T-cell (primary cell): Measurements from ENCODE around the gene FAT4. TPM values are rescaled to one million over a fixed set of nuclear protein-coding genes. Genes with fewer than 3 reads are reported as not detected.

Source experiments
- ATAC-seq, 4 experiments: fragments of 200-7000 bp in 3 of 4; fragments of 150-1000 bp in 1 of 4; cut with Tn5 transposase; replicated peaks in 1 of 4; 1 replicate in 3 of 4; 2 replicates in 1 of 4; pipeline ENCODE4 v1.10.0; 2021; ENCODE audit warnings: moderate library complexity in 3 of 4, mild to moderate bottlenecking in 2 of 4, moderate number of reproducible peaks in 1 of 4
- CTCF ChIA-PET, 2 donors: fragments of 300-600 bp; sonication (Branson Sonifier 250); formaldehyde crosslinking; loops; one replicate each; lab custom pipeline; 2022; ENCODE audit warnings: antibody characterized with exemption in 2 of 2; lab: Charles Lee
- POLR2A ChIA-PET, 2 donors: fragments of 300-600 bp; sonication (Branson Sonifier 250); formaldehyde crosslinking; loops; one replicate each; lab custom pipeline; 2022; ENCODE audit warnings: antibody characterized with exemption in 2 of 2; lab: Charles Lee
- DNase-seq, 35 experiments: peaks; one replicate each; pipeline versions ENCODE4 v3.0.0 to v3.0.0-alpha.2; 2013 to 2023
- H3K27ac ChIP-seq: one replicate; pipeline ENCODE4 v1.5.1; 2013; ENCODE audit warnings: low read length
- H3K27me3 ChIP-seq, 2 experiments: replicated peaks in 1 of 2; 1 replicate in 1 of 2; 2 replicates in 1 of 2; pipeline versions ENCODE4 v1.6.1 to v1.7.0; 2013; ENCODE audit warnings: low read length in 1 of 2, mixed read lengths in 1 of 2; ENCODE audit not compliant: control insufficient read depth in 2 of 2, insufficient read depth in 2 of 2; ENCODE audit errors: extremely low read depth in 1 of 2
- H3K36me3 ChIP-seq, 2 donors: 1 replicate in 1 of 2; 2 replicates in 1 of 2; pipeline versions ENCODE4 v1.6.1 to v1.7.0; 2013; ENCODE audit warnings: low read length in 1 of 2; ENCODE audit not compliant: control insufficient read depth in 2 of 2, insufficient read depth in 1 of 2; ENCODE audit errors: extremely low read depth in 1 of 2
- H3K4me1 ChIP-seq, 2 experiments: 1 replicate in 1 of 2; 2 replicates in 1 of 2; pipeline versions ENCODE4 v1.6.1 to v1.7.0; 2013; ENCODE audit warnings: low read length in 2 of 2, mixed read lengths in 1 of 2; ENCODE audit not compliant: insufficient read depth in 2 of 2, control insufficient read depth in 1 of 2; ENCODE audit errors: extremely low read depth in 1 of 2
- H3K4me3 ChIP-seq, 2 donors: 1 replicate in 1 of 2; 2 replicates in 1 of 2; pipeline versions ENCODE4 v1.5.1 to v1.7.0; 2013; ENCODE audit warnings: mild to moderate bottlenecking in 2 of 2, low read length in 1 of 2, moderate library complexity in 1 of 2; ENCODE audit not compliant: control insufficient read depth in 1 of 2; ENCODE audit errors: extremely low read depth in 1 of 2
- H3K9me3 ChIP-seq: 2 replicates; pipeline ENCODE4 v1.7.0; 2013
- H3K27ac Mint-ChIP-seq, 2 donors: one replicate each; pipeline ENCODE4 v1.8.0; 2020 to 2021; ENCODE audit warnings: mild to moderate bottlenecking in 2 of 2, mixed read lengths in 2 of 2
- H3K27me3 Mint-ChIP-seq, 2 donors: one replicate each; pipeline ENCODE4 v1.8.0; 2021 to 2022; ENCODE audit warnings: mixed read lengths in 2 of 2
- H3K36me3 Mint-ChIP-seq: one replicate; pipeline ENCODE4 v1.8.0; 2021; ENCODE audit warnings: mixed read lengths
- H3K4me1 Mint-ChIP-seq, 3 donors: one replicate each; pipeline ENCODE4 v1.8.0; 2020 to 2022; ENCODE audit warnings: mixed read lengths in 3 of 3, mild to moderate bottlenecking in 1 of 3
- H3K4me3 Mint-ChIP-seq, 3 donors: one replicate each; pipeline ENCODE4 v1.8.0; 2020 to 2022; ENCODE audit warnings: mild to moderate bottlenecking in 3 of 3, mixed read lengths in 3 of 3, moderate library complexity in 3 of 3
- H3K9me3 Mint-ChIP-seq, 3 donors: one replicate each; pipeline ENCODE4 v1.8.0; 2020 to 2022; ENCODE audit warnings: mixed read lengths in 3 of 3
- WGBS: methylation state at CpG from one replicate; pipeline ENCODE4 v1.1.5; 2013; ENCODE audit warnings: missing lambda C conversion rate; ENCODE audit not compliant: insufficient coverage; 5-methylcytosine and 5-hydroxymethylcytosine counted together
- total RNA-seq, 35 experiments: library from RNA in 6 of 35; stranded (reverse) in 6 of 35; fragments of 120-200 nt in 1 of 35; gene quantifications; one replicate each; pipeline versions ENCODE4 v1.2.1 to v1.2.4 and lab custom pipeline; 2013 to 2026

FAT4 gene
- total RNA-seq, 5 donors from 2014 or later (not counting 1 experiment from before 2014, with no cell fraction given), result 0.02 to 0.19 (median 0.06) TPM

- ATAC-seq (no peak), DNase-seq (no peak)
- no peaks in the 10 kb centered on the region for H3K27me3 ChIP-seq
- no peak overlapping the region for H3K4me3 Mint-ChIP-seq
- no CpG with 5 or more reads among the region's 4 CpGs for WGBS
- no peaks in the 10 kb centered on the region for H3K27me3 Mint-ChIP-seq
- no peak overlapping the region for H3K4me3 ChIP-seq
- H3K36me3 ChIP-seq, result no peaks in the 10 kb centered on the region
- ChIA-PET CTCF (no interaction called here), POLR2A (interaction anchor here in 1 of 2 donors (0.7 kb wide), 1 partner anchor 23 kb away, joined by 3 read pairs; no protein-coding TSS in a partner anchor)
- H3K27ac Mint-ChIP-seq, result no peak overlapping the region
- H3K9me3 ChIP-seq, result no peaks in the 10 kb centered on the region
- no peaks in the 10 kb centered on the region for H3K36me3 Mint-ChIP-seq
- H3K9me3 Mint-ChIP-seq, result no peaks in the 10 kb centered on the region
- H3K4me1 Mint-ChIP-seq, result no peaks in the 10 kb centered on the region
- H3K4me1 ChIP-seq, result no peaks in the 10 kb centered on the region
- no peak overlapping the region for H3K27ac ChIP-seq
Measured at GRCh38 chr4:125350470-125351135, 35.8 kb downstream of the FAT4 start.

GRCh38 chr4:125352521-125352920, 37.8 kb downstream of the FAT4 start:
- Histone ChIP-seq H3K27me3 (no peaks in the 10 kb centered on the region), H3K4me1 (no peaks in the 10 kb centered on the region), H3K4me3 (no peak overlapping the region), H3K36me3 (no peaks in the 10 kb centered on the region), H3K27ac (no peak overlapping the region), H3K9me3 (no peaks in the 10 kb centered on the region)
- no peaks in the 10 kb centered on the region for H3K9me3 Mint-ChIP-seq
- DNase-seq (no peak), ATAC-seq (no peak)
- H3K27me3 Mint-ChIP-seq, result no peaks in the 10 kb centered on the region
- WGBS, result 57% methylated on average over 1 of the region's 1 CpG
- no peak overlapping the region for H3K27ac Mint-ChIP-seq
- no peaks in the 10 kb centered on the region for H3K4me1 Mint-ChIP-seq
- POLR2A ChIA-PET, result no interaction called here
- no peak overlapping the region for H3K4me3 Mint-ChIP-seq
- H3K36me3 Mint-ChIP-seq, result no peaks in the 10 kb centered on the region
- CTCF ChIA-PET, result no interaction called here

- WGBS, result no CpG with 5 or more reads among the region's 1 CpG
- Histone ChIP-seq H3K36me3 (no peaks in the 10 kb centered on the region), H3K4me3 (no peak overlapping the region), H3K9me3 (no peaks in the 10 kb centered on the region), H3K27ac (no peak overlapping the region), H3K27me3 (no peaks in the 10 kb centered on the region), H3K4me1 (no peaks in the 10 kb centered on the region)
- no peak overlapping the region for H3K4me3 Mint-ChIP-seq
- peaks cover 0 to 3% (median 0%) of the 10 kb centered on the region in 3 donors for H3K9me3 Mint-ChIP-seq
- H3K27me3 Mint-ChIP-seq, result no peaks in the 10 kb centered on the region
- no peak overlapping the region for H3K27ac Mint-ChIP-seq
- H3K36me3 Mint-ChIP-seq, result no peaks in the 10 kb centered on the region
- no peaks in the 10 kb centered on the region for H3K4me1 Mint-ChIP-seq
- ChIA-PET CTCF (no interaction called here), POLR2A (no interaction called here)
- no peak for ATAC-seq
- DNase-seq, result no peak
Measured at GRCh38 chr4:125353131-125353530, 38.4 kb downstream of the FAT4 start.

GRCh38 chr4:125355791-125356190, 41.0 kb downstream of the FAT4 start:
- H3K27ac ChIP-seq, result no peak overlapping the region
- no peaks in the 10 kb centered on the region for H3K4me1 ChIP-seq
- Mint-ChIP-seq H3K4me1 (no peaks in the 10 kb centered on the region), H3K9me3 (peaks cover 2 to 7% (median 3%) of the 10 kb centered on the region in 3 donors), H3K4me3 (no peak overlapping the region), H3K27ac (no peak overlapping the region), H3K36me3 (no peaks in the 10 kb centered on the region), H3K27me3 (no peaks in the 10 kb centered on the region)
- H3K9me3 ChIP-seq, result no peaks in the 10 kb centered on the region
- DNase-seq (no peak), ATAC-seq (no peak)
- WGBS, result 69% methylated on average over 2 of the region's 2 CpGs
- no peak overlapping the region for H3K4me3 ChIP-seq
- POLR2A ChIA-PET, result no interaction called here
- CTCF ChIA-PET, result no interaction called here
- H3K27me3 ChIP-seq, result no peaks in the 10 kb centered on the region
- no peaks in the 10 kb centered on the region for H3K36me3 ChIP-seq

- WGBS, result no CpG with 5 or more reads among the region's 4 CpGs
Measured at GRCh38 chr4:125357675-125358074, 42.9 kb downstream of the FAT4 start.

GRCh38 chr4:125358453-125358852, 43.7 kb downstream of the FAT4 start:
- H3K4me1 Mint-ChIP-seq, result no peaks in the 10 kb centered on the region
- DNase-seq (no peak), ATAC-seq (no peak)
- H3K4me3 Mint-ChIP-seq, result no peak overlapping the region
- no peak overlapping the region for H3K27ac Mint-ChIP-seq
- Histone ChIP-seq H3K36me3 (no peaks in the 10 kb centered on the region), H3K9me3 (no peaks in the 10 kb centered on the region), H3K4me3 (no peak overlapping the region), H3K4me1 (no peaks in the 10 kb centered on the region), H3K27ac (no peak overlapping the region), H3K27me3 (no peaks in the 10 kb centered on the region)
- ChIA-PET POLR2A (no interaction called here), CTCF (no interaction called here)
- H3K9me3 Mint-ChIP-seq, result peaks cover 2 to 7% (median 3%) of the 10 kb centered on the region in 3 donors
- no peaks in the 10 kb centered on the region for H3K27me3 Mint-ChIP-seq
- WGBS, result 86% methylated on average over 3 of the region's 6 CpGs
- H3K36me3 Mint-ChIP-seq, result no peaks in the 10 kb centered on the region

More at GRCh38 chr4:125357675-125358074, 42.9 kb downstream of the FAT4 start:
- Mint-ChIP-seq H3K27me3 (no peaks in the 10 kb centered on the region), H3K9me3 (peaks cover 2 to 7% (median 3%) of the 10 kb centered on the region in 3 donors), H3K4me3 (no peak overlapping the region), H3K36me3 (no peaks in the 10 kb centered on the region), H3K4me1 (no peaks in the 10 kb centered on the region), H3K27ac (no peak overlapping the region)
- ChIA-PET POLR2A (no interaction called here), CTCF (no interaction called here)
- Histone ChIP-seq H3K4me3 (no peak overlapping the region), H3K36me3 (no peaks in the 10 kb centered on the region), H3K27ac (no peak overlapping the region), H3K9me3 (no peaks in the 10 kb centered on the region), H3K27me3 (no peaks in the 10 kb centered on the region), H3K4me1 (no peaks in the 10 kb centered on the region)
- ATAC-seq (no peak), DNase-seq (no peak)
